Omental fat pad (tissue), 4 donors: ENCODE data around the gene PLAC9. TPM values are rescaled to one million over a fixed set of nuclear protein-coding genes. Genes with fewer than 3 reads are reported as not detected.
"Not testable (repeated sequence)": the region's sequence is repeated elsewhere in the genome, so short reads cannot be mapped to it uniquely, and the experiment has no call there.

ENCODE experiments used
- ATAC-seq: fragments of 150-250 bp; one replicate; pipeline ENCODE4 v1.9.1; 2016; ENCODE audit warnings: mild to moderate bottlenecking, moderate library complexity; ENCODE audit not compliant: low FRiP score
- DNase-seq: peaks from one replicate; pipeline ENCODE4 v3.0.0-alpha.2; 2019; ENCODE audit warnings: low spot score
- total RNA-seq, 4 donors: library from RNA; depleted of rRNA; stranded (reverse); fragments of >200 nt; gene quantifications; one replicate each; pipeline ENCODE4 v1.1.0, GENCODE V29; 2016
- TF ChIP-seq, protein P1 (sequence below), 3 donors: fragments of 450-650 bp; IDR thresholded peaks; one replicate each; pipeline ENCODE4 v1.5.1; 2016 to 2017; ENCODE audit warnings: antibody characterized with exemption in 3 of 3, mild to moderate bottlenecking in 3 of 3, moderate library complexity in 2 of 3

PLAC9 gene
- total RNA-seq, 4 donors from 2014 or later = 18.0 to 116 (median 20.8) TPM

GRCh38 chr10:80126876-80127275 is 5.7 kb upstream of the PLAC9 start:
- DNase-seq = no peak
- no peak for ATAC-seq
- TF ChIP-seq, protein P1, sequence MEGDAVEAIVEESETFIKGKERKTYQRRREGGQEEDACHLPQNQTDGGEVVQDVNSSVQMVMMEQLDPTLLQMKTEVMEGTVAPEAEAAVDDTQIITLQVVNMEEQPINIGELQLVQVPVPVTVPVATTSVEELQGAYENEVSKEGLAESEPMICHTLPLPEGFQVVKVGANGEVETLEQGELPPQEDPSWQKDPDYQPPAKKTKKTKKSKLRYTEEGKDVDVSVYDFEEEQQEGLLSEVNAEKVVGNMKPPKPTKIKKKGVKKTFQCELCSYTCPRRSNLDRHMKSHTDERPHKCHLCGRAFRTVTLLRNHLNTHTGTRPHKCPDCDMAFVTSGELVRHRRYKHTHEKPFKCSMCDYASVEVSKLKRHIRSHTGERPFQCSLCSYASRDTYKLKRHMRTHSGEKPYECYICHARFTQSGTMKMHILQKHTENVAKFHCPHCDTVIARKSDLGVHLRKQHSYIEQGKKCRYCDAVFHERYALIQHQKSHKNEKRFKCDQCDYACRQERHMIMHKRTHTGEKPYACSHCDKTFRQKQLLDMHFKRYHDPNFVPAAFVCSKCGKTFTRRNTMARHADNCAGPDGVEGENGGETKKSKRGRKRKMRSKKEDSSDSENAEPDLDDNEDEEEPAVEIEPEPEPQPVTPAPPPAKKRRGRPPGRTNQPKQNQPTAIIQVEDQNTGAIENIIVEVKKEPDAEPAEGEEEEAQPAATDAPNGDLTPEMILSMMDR (IDR thresholded peaks at IDR 0.05) = no peak

DNA sequence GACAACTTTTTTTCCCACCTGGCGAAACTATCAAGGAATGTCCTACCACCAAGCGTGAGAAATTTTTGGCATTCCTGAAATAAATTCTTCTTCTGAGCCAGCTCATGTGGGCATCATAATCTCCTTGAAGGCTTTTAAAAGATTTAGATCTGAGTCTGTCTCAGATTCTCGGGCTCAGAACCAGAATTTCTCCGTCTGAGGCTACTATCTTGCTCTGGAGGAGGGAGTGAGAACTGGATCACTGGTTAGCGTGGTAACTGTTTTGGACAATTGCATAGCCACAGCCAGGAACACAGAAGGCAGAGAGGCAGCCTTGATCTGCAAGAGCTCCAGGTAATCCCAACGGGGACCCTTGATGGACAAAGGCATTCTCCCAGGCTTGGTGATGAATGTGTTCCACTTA is 1.0 kb upstream of the PLAC9 start:
- no peak for ATAC-seq
- no peak for DNase-seq
- TF ChIP-seq, protein P1 (IDR thresholded peaks at IDR 0.05) = no peak

DNA sequence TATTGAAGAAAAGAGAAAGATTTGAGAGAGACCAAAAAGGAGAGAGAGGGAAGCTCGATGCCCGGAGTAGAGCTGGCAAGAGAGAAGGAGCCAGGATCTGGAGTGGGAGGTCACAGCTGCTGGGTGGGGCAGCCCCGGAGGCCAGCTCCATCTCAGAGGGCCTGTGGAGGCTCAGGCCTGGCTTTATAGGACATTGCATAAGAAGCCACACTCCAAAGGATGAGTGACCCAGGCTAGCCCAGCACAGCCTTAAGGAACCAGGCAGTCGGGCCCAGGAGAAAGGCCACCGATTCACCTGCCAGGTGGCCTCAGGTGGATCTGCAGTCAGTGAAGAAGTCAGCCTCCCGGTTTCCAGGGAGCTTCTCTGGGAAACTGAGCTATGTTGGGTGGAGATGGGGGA is 676 bp downstream of the PLAC9 start:
- no peak for ATAC-seq
- DNase-seq = no peak
- TF ChIP-seq, protein P1 (IDR thresholded peaks at IDR 0.05) = no peak

- not testable (repeated sequence) for ATAC-seq
These were observed 1.2 kb downstream of the PLAC9 start for GRCh38 chr10:80133687-80134086.

DNA sequence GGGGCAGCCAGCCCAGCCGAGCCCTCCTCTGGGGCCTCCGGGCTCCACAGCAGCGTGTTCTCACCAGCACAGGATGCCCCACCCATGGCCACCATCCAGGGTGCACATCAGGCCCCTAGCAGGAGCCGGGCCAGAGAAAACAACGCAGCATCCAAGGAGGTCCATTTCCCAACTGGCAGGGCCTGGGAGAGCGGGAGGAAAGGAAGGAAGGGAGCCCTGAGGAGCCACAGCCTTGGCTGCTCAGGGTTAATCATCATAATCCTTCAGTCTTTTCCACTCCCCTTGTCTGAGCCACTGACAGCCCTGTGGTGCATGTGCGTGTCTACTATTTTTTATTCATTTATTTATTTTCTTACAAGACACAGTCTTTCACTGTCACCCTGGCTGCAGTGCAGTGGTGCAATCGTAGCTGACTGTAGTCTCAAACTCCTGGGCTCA is 3.6 kb downstream of the PLAC9 start:
- TF ChIP-seq, protein P1 (IDR thresholded peaks at IDR 0.05) = no peak
- DNase-seq (peak; percentile 47), ATAC-seq (peak; percentile 42)

More at GRCh38 chr10:80133687-80134086, 1.2 kb downstream of the PLAC9 start:
- DNase-seq = not testable (repeated sequence)

GRCh38 chr10:80137031-80137862 is 4.7 kb downstream of the PLAC9 start:
- no peak for ATAC-seq
- TF ChIP-seq, protein P1 (IDR thresholded peaks at IDR 0.05) = no peak
- no peak for DNase-seq

- TF ChIP-seq, protein P1 (IDR thresholded peaks at IDR 0.05) = no peak
- DNase-seq (no peak), ATAC-seq (no peak)
These were observed 5.4 kb downstream of the PLAC9 start for GRCh38 chr10:80137920-80138319.
